GM18867 (cell line): Measurements from ENCODE around the gene FSTL3.

Experiments
- ATAC-seq: cut with Tn5 transposase; IDR thresholded peaks from one replicate; pipeline ENCODE4 v1.9.1; 2021; ENCODE audit warnings: mild to moderate bottlenecking, moderate library complexity; ENCODE audit not compliant: unreplicated experiment

Gene FSTL3

GRCh38 chr19:732148-733069 is 56.2 kb downstream of the FSTL3 start:
- no peak for ATAC-seq
